ENCODE results near the gene ANP32E.

- TF ChIP-seq EZH2 (IDR thresholded peaks at IDR 0.05; ENCODE audit: insufficient read depth, poor library complexity, severe bottlenecking) = no peak
- TF ChIP-seq EZH2phosphoT487 (IDR thresholded peaks at IDR 0.05; ENCODE audit: insufficient read depth, low read depth) = no peak
These were observed 25.8 kb downstream of the ANP32E start for GRCh38 chr1:150210091-150210490.
